ENCODE measurements around the gene SELENOI.
A peak's percentile ranks its signal among the peaks of the same experiment; 100 is the strongest.
"Not testable (repeated sequence)": the region's sequence is repeated elsewhere in the genome, so short reads cannot be mapped to it uniquely, and the experiment has no call there.

The SELENOI gene

DNA sequence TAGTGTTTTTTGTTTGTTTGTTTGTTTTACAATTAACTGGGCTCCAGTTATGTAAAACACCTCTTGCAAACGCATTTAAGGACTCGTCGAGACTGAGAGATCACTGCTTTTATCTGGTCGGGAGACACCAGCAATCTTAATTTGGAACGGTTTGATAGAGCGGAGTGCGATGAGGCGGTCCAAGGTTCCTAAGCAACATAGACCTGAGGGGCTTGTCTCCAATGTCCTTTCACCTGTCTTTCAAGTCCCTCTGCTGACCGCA, 729 bp upstream of the SELENOI start:
- TF ChIP-seq, protein P1, sequence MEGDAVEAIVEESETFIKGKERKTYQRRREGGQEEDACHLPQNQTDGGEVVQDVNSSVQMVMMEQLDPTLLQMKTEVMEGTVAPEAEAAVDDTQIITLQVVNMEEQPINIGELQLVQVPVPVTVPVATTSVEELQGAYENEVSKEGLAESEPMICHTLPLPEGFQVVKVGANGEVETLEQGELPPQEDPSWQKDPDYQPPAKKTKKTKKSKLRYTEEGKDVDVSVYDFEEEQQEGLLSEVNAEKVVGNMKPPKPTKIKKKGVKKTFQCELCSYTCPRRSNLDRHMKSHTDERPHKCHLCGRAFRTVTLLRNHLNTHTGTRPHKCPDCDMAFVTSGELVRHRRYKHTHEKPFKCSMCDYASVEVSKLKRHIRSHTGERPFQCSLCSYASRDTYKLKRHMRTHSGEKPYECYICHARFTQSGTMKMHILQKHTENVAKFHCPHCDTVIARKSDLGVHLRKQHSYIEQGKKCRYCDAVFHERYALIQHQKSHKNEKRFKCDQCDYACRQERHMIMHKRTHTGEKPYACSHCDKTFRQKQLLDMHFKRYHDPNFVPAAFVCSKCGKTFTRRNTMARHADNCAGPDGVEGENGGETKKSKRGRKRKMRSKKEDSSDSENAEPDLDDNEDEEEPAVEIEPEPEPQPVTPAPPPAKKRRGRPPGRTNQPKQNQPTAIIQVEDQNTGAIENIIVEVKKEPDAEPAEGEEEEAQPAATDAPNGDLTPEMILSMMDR (IDR thresholded peaks at IDR 0.05; ENCODE audit: control extremely low read depth, extremely low read depth, low read depth, missing control alignments): no peak
- POLR2A ChIA-PET: interaction anchor here (0.5 to 1.0 kb wide), 3 partner anchors 11 to 926 kb away, joined by 3 to 8 read pairs (median 3); no protein-coding TSS in a partner anchor
- CTCF ChIA-PET: interaction anchor here (0.9 to 3.5 kb wide), 3 partner anchors 8 to 256 kb away, joined by 3 to 13 read pairs (median 5); no protein-coding TSS in a partner anchor
- no peak for DNase-seq (ENCODE audit: extremely low spot score)

DNA sequence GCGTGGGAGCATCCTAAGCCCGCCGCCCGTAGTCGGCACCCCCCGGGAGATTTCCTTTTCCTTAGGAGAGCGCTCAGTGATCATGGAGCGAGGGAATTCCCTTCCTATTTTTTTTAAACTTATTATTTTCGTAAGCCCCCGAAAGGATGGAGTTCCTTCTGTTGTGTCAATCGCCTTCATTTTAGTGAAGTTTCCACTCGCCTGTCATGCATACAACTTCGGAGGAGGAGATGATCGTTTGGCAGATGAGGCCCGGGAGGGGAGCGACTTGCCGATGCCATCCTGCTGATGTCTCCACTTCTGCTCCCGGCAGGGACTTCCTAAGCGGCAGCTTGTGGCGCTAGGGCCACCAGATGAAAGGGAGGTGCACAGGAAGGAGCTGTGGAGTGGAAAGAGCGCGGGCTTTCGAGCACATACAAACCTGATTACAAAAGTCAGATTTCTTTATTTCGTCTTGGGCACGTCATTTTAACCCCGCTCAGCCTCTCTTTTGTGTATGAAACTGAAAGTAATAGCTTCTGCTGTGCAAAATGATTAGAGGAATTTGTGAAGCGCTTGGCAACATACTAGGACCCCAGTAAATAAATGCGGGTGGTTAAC, 611 bp downstream of the SELENOI start, which contains the start of gene ADGRF3:
Gene ADGRF3 (minus strand): TSS at position 336 of the 600 bp plus-strand sequence. CDS start 555 bp downstream, outside the sequence.
- TF ChIP-seq, protein P1 (IDR thresholded peaks at IDR 0.05; ENCODE audit: control extremely low read depth, extremely low read depth, low read depth, missing control alignments): no peak
- DNase-seq (ENCODE audit: extremely low spot score): peak; percentile 27
- ChIA-PET CTCF (interaction anchor here (1.1 to 3.5 kb wide), 4 partner anchors 9 to 26 kb away, joined by 3 to 13 read pairs (median 4); no protein-coding TSS in a partner anchor), POLR2A (interaction anchor here (1.0 kb wide), 1 partner anchor 9 kb away, joined by 3 read pairs; no protein-coding TSS in a partner anchor)

DNA sequence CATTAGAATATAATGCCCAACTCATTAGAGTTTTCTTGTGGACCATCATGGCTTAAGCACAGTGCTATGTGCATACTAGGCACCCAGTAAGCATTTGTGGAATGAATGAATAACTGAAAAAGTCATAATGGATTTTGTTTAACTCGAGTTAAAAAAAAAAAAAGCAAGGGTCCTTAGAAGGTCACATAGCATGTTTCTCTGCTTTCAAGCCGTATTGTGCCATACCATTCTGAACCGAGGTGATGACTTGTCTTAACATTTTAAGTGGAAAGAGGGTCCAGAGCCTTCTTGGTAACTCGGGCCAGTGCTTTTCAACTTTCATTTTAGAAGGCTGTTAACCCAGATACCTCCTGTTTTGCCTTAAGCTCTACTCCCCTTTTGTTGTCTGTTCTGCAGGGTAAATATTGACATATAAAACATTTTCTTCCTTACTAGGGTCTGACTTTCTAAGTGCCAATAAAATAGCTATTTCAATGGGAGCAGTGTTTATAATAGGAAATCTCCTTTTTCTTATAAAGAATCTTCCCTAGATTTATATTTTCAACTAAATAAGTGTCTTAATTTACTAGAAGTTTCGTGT, 1.4 kb downstream of the SELENOI start:
- POLR2A ChIA-PET: no interaction called here
- DNase-seq (ENCODE audit: extremely low spot score): no peak
- CTCF ChIA-PET: interaction anchor here (1.0 to 1.5 kb wide), 3 partner anchors 8 to 25 kb away, joined by 3 to 4 read pairs (median 4); no protein-coding TSS in a partner anchor
- TF ChIP-seq, protein P1 (IDR thresholded peaks at IDR 0.05; ENCODE audit: control extremely low read depth, extremely low read depth, low read depth, missing control alignments): no peak

DNA sequence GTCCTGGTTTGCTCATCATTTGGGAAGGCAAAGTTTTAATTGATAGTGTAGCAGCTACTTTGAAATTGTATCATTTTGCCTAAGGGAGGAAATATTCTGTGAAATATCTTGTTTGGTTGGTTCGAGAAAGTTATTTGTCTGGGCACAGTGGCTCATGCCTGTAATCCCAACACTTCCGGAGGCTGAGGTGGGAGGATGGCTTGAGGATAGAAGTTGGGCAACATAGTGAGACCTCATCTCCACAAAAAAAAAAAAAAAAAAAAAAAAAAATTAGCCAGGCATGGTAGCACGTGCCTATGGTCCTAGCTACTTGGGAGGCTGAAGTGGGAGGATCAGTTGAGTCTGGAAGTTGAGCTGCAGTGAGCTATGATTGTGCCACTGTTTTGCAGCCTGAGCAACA, 3.7 kb downstream of the SELENOI start:
- CTCF ChIA-PET: interaction anchor here (1.0 kb wide), 1 partner anchor 850 kb away, joined by 3 read pairs; no protein-coding TSS in a partner anchor

DNA sequence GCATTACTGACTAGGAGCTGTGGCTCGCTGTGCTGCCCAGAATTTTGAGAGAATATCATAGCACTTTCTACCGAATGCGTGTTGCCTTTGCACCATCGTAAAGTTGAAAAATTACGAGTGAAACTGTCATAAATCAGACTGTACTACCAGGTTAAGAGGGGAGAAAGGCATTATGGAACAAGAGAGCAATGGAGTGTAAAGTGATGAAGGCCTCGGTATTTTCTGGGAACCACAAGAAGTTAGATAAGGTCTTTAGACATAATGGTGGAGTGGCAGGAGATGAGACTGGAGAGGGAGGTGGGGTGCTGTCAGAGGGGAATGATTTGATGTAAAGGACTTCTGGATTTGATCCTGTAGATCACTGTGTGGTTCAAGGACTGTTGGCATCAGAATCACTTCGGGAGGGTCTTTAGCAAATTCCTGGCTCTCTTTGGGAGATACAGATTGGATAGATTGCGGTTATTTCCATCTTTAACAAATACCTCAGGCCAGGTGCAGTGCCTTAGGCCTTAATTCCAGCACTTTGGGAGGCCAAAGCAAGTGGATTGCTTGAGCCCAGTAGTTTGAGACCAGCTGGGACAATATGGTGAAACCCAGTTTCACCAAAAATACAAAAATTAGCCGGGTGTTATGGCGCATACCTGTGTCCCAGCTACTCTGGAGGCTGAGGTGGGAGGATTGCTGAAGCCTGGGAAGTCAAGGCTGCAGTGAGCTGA, 5.6 kb downstream of the SELENOI start:
- DNase-seq (ENCODE audit: extremely low spot score): no peak
- CTCF ChIA-PET: no interaction called here
- POLR2A ChIA-PET: no interaction called here

More for the DNA sequence above, 3.7 kb downstream of the SELENOI start:
- TF ChIP-seq, protein P1 (IDR thresholded peaks at IDR 0.05; ENCODE audit: control extremely low read depth, extremely low read depth, low read depth, missing control alignments): no peak
- DNase-seq (ENCODE audit: extremely low spot score): no peak
- POLR2A ChIA-PET: no interaction called here

DNA sequence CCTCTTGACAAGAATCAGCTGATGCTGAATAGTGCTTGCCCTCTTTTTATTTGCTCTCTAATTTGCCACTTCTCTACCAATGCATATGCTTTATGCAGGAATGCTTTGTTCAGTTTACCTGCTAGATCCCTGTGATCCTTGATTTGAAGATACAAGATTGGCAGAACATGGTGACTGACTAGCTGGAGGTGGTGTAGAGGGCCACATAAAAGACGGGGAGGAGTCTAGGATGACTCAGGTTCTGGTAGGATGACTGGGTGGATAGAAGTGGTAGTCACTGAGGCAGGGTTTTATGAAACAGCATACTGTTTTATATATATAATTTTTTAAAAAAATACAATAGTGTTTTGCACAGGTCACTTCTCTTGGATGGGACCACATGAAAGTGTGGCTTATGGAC, 6.9 kb downstream of the SELENOI start:
- POLR2A ChIA-PET: no interaction called here
- CTCF ChIA-PET: no interaction called here
- TF ChIP-seq, protein P1 (IDR thresholded peaks at IDR 0.05; ENCODE audit: control extremely low read depth, extremely low read depth, low read depth, missing control alignments): no peak
- DNase-seq (ENCODE audit: extremely low spot score): no peak

More for the DNA sequence above, 5.6 kb downstream of the SELENOI start:
- TF ChIP-seq, protein P1 (IDR thresholded peaks at IDR 0.05; ENCODE audit: control extremely low read depth, extremely low read depth, low read depth, missing control alignments): no peak

DNA sequence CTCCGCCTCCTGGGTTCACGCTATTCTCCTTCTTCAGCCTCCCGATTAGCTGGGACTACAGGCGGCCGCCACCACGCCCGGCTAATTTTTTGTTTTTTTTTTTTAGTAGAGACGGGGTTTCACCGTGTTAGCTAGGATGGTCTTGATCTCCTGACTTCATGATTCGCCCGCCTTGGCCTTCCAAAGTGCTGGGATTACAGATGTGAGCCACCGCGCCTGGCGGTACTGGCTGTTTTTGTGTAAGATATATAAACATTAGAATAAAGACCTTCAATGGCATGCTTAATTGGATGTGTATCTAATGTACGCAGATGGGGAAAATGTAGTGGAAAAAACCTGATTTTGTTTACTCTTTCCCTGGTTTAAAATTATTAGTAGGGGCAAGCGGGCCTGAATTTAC, 8.5 kb downstream of the SELENOI start:
- CTCF ChIA-PET: interaction anchor here (1.0 to 1.3 kb wide), 2 partner anchors 9 to 24 kb away, joined by 3 to 4 read pairs; no protein-coding TSS in a partner anchor
- POLR2A ChIA-PET; DNase-seq (ENCODE audit: extremely low spot score): not testable (repeated sequence)

All from GM10248 (cell line).